ENCODE results near the gene SEMA5A. TPM values are rescaled to one million over a fixed set of nuclear protein-coding genes. Genes with fewer than 3 reads are reported as not detected.

SEMA5A gene
- total RNA-seq, 1 donor from 2014 or later, result 31.9 TPM

DNA sequence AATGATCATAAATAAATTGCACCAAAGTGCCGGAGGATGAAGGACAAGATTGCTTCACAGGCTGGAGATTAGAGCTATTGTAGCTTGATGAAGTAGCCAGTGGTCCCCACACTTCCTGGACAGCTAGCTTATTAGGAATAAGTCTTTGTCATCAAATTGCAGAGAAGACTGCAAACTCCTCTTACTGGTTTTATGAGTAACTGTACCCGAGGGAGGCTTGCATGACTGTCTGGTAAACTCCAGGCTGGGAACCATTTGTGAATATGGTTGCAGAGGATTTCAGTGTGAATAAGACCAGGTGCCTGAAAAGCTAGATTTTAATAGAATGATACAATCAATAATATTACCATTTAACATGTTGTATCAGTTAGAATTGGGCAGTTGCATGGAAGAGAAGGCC is 36.5 kb upstream of the SEMA5A start:
- no peaks in the 10 kb centered on the region for H3K36me3 Mint-ChIP-seq (ENCODE audit: low read depth)
- H3K27me3 Mint-ChIP-seq (ENCODE audit: low read depth), result no peaks in the 10 kb centered on the region
- DNase-seq (ENCODE audit: low read depth, low spot score), result no peak
- no peak overlapping the region for H3K4me3 Mint-ChIP-seq
- TF ChIP-seq, protein P1, sequence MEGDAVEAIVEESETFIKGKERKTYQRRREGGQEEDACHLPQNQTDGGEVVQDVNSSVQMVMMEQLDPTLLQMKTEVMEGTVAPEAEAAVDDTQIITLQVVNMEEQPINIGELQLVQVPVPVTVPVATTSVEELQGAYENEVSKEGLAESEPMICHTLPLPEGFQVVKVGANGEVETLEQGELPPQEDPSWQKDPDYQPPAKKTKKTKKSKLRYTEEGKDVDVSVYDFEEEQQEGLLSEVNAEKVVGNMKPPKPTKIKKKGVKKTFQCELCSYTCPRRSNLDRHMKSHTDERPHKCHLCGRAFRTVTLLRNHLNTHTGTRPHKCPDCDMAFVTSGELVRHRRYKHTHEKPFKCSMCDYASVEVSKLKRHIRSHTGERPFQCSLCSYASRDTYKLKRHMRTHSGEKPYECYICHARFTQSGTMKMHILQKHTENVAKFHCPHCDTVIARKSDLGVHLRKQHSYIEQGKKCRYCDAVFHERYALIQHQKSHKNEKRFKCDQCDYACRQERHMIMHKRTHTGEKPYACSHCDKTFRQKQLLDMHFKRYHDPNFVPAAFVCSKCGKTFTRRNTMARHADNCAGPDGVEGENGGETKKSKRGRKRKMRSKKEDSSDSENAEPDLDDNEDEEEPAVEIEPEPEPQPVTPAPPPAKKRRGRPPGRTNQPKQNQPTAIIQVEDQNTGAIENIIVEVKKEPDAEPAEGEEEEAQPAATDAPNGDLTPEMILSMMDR (conservative IDR thresholded peaks at IDR 0.05), result no peak
- H3K9me3 Mint-ChIP-seq, result peaks cover 2% of the 10 kb centered on the region
- peak overlapping the region; percentile 27 for H3K27ac Mint-ChIP-seq (ENCODE audit: unreplicated experiment)
- H3K4me1 Mint-ChIP-seq, result peaks cover 38% of the 10 kb centered on the region

DNA sequence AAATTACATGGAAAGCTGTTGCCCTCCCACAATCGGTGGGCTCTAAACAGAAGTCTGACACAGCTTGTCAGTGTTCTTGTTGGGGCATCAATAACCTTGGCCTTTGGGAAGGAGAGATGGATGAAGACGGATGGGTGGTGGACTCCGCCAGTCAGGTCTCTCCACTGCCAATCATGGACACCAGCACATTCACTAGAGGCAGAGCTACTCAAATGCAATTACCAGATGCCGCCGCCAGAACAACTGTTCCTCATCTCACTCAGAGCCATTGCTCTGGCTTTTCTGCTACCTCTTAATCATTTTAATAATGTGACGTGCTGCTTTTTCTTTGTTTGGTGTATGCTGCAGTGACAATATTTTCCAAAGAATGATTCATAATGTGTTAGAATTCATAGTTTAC is 27.9 kb upstream of the SEMA5A start:
- Mint-ChIP-seq H3K27me3 (ENCODE audit: low read depth) (no peaks in the 10 kb centered on the region), H3K4me1 (no peaks in the 10 kb centered on the region), H3K9me3 (no peaks in the 10 kb centered on the region), H3K27ac (ENCODE audit: unreplicated experiment) (no peak overlapping the region), H3K36me3 (ENCODE audit: low read depth) (no peaks in the 10 kb centered on the region), H3K4me3 (no peak overlapping the region)
- DNase-seq (ENCODE audit: low read depth, low spot score), result no peak
- TF ChIP-seq, protein P1 (conservative IDR thresholded peaks at IDR 0.05), result no peak

DNA sequence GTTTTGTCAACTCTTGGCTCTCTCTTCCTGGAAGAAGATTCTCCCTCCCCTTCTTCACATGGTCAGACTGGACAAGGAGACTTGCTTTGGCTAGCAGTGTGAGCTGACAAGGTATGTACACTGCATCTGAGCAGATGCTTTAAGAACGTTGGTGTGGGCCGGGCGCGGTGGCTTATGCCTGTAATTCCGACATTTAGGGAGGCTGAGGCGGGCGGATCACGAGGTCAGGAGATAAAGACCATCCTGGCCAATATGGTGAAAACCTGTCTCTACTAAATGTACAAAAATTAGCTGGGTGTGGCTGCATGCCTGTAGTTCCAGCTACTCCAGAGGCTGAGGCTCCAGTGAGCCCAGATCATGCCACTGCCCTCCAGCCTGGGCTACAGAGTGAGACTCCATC is 26.4 kb upstream of the SEMA5A start:
- Mint-ChIP-seq H3K9me3 (no peaks in the 10 kb centered on the region), H3K4me3 (no peak overlapping the region), H3K27ac (ENCODE audit: unreplicated experiment) (no peak overlapping the region), H3K4me1 (no peaks in the 10 kb centered on the region), H3K27me3 (ENCODE audit: low read depth) (no peaks in the 10 kb centered on the region), H3K36me3 (ENCODE audit: low read depth) (no peaks in the 10 kb centered on the region)
- no peak for DNase-seq (ENCODE audit: low read depth, low spot score)
- TF ChIP-seq, protein P1 (conservative IDR thresholded peaks at IDR 0.05), result no peak

DNA sequence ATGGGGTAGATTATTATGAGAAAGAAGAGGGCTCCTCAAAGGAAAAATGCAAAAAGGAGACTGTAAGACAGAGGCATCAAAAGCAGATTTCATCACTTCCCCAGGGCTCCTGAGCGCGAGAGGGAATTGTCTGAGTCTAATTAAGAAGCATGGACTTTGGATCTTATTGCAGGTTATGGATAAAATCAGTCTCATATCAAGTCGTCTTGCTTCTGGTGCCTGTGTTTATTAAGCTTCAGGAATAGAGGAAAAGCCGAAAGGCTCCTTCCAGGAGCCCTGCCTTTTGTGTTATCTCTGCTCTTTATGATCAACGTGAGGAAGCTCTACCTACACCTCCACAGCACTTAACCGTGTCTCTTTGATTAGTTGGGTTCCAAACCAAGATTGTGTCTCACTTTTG is 25.0 kb upstream of the SEMA5A start:
- H3K9me3 Mint-ChIP-seq, result no peaks in the 10 kb centered on the region
- no peaks in the 10 kb centered on the region for H3K27me3 Mint-ChIP-seq (ENCODE audit: low read depth)
- TF ChIP-seq, protein P1 (conservative IDR thresholded peaks at IDR 0.05), result no peak
- no peaks in the 10 kb centered on the region for H3K4me1 Mint-ChIP-seq
- H3K27ac Mint-ChIP-seq (ENCODE audit: unreplicated experiment), result no peak overlapping the region
- no peak overlapping the region for H3K4me3 Mint-ChIP-seq
- H3K36me3 Mint-ChIP-seq (ENCODE audit: low read depth), result no peaks in the 10 kb centered on the region
- DNase-seq (ENCODE audit: low read depth, low spot score), result no peak

DNA sequence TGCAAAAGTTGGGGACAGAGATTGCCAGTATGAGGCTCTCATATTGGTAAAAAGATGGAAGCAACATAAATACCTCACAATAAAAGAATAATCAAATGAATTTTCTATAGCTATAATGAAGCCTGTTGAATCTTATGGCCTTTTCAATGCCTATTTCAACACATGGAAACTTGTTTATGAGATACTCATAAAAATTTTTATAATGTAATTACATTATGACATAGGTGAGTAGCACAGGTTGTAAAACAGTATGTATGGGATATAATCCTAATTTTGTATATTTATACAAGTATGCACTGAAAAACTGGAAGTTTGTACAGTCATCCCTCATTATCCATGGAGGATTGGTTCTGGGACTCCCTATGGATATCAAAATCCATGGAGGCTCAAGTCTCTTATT is 21.2 kb upstream of the SEMA5A start:
- TF ChIP-seq, protein P1 (conservative IDR thresholded peaks at IDR 0.05), result no peak
- DNase-seq (ENCODE audit: low read depth, low spot score), result no peak
- Mint-ChIP-seq H3K27me3 (ENCODE audit: low read depth) (no peaks in the 10 kb centered on the region), H3K4me1 (no peaks in the 10 kb centered on the region), H3K36me3 (ENCODE audit: low read depth) (peaks cover 2% of the 10 kb centered on the region), H3K9me3 (no peaks in the 10 kb centered on the region), H3K27ac (ENCODE audit: unreplicated experiment) (no peak overlapping the region), H3K4me3 (no peak overlapping the region)

DNA sequence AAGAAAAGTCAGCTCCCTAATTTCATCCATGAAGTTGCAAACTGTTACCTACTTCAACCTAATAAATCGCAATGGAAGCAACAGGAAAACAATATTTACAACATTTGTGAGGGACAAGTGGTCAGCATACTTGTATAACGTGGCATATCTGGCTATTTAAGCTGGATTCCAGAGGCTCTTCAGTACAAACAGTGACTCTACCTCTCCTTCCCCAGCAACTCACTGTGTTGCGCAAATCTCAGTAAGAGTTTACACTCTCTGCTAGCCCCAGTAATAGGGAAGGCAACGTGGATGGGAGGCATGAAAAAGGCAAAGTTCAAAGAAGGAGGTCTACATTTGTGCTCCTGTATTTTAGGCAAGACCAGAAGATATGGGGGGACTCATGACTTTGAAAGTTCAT is 18.9 kb upstream of the SEMA5A start:
- TF ChIP-seq, protein P1 (conservative IDR thresholded peaks at IDR 0.05), result no peak
- no peaks in the 10 kb centered on the region for H3K4me1 Mint-ChIP-seq
- H3K4me3 Mint-ChIP-seq, result no peak overlapping the region
- no peaks in the 10 kb centered on the region for H3K27me3 Mint-ChIP-seq (ENCODE audit: low read depth)
- no peak for DNase-seq (ENCODE audit: low read depth, low spot score)
- peak overlapping the region; percentile 24 for H3K27ac Mint-ChIP-seq (ENCODE audit: unreplicated experiment)
- H3K9me3 Mint-ChIP-seq, result no peaks in the 10 kb centered on the region
- H3K36me3 Mint-ChIP-seq (ENCODE audit: low read depth), result peaks cover 2% of the 10 kb centered on the region

Measured in neural crest cell (in vitro differentiated cells).